Activated naive CD4-positive, alpha-beta T cell treated with anti-CD3 and anti-CD28 coated beads, Interleukin-2, amount 50 U/mL, for 72 hours (primary cell): ENCODE measurements around the gene DNER. TPM values are rescaled to one million over a fixed set of nuclear protein-coding genes. Genes with fewer than 3 reads are reported as not detected.
"Not testable (repeated sequence)": the region's sequence is repeated elsewhere in the genome, so short reads cannot be mapped to it uniquely, and the experiment has no call there.

Experiments
- ATAC-seq, 2 donors: fragments of 150-1000 bp; cut with Tn5 transposase; 2 replicates each; pipeline ENCODE4 v1.10.0; 2021; ENCODE audit warnings: mild to moderate bottlenecking in 2 of 2, moderate library complexity in 2 of 2
- DNase-seq, 2 donors: peaks; one replicate each; pipeline ENCODE4 v3.0.0; 2021 to 2022; ENCODE audit warnings: low spot score in 2 of 2
- H3K27ac Mint-ChIP-seq, 2 donors: one replicate each; pipeline ENCODE4 v1.8.0; 2022; ENCODE audit warnings: mild to moderate bottlenecking in 2 of 2, mixed read lengths in 2 of 2
- H3K36me3 Mint-ChIP-seq, 2 donors: one replicate each; pipeline ENCODE4 v1.8.0; 2022; ENCODE audit warnings: mixed read lengths in 2 of 2
- H3K9me3 Mint-ChIP-seq, 2 donors: one replicate each; pipeline ENCODE4 v1.8.0; 2022; ENCODE audit warnings: mixed read lengths in 2 of 2
- total RNA-seq, 2 donors: library from RNA; stranded (reverse); gene quantifications; one replicate each; pipeline ENCODE4 v1.2.3, GENCODE V29; 2022

Gene DNER
- total RNA-seq, 2 donors from 2014 or later, result not detected

DNA sequence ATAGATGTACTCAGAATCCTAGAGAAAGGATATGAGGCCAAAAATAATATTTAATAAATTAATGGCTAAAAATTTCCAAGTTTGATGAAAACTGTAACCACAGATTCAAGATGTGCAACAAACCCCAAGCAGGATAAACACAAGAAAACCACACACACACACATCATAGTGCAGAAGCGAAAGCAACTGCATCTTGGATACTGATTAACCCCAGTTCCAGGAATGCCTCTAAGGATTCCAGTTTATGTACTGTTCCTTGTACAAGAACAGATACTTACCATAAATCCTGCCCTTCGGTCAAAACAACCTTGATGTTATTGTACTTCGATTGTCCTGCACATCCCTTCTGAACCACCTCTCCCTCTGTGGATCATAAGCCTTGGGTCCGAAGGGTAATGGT is 320.4 kb downstream of the DNER start:
- DNase-seq, result no peak
- Mint-ChIP-seq H3K36me3 (no peaks in the 10 kb centered on the region), H3K27ac (no peak overlapping the region), H3K9me3 (peaks cover 5 to 8% of the 10 kb centered on the region in 2 donors)
- ATAC-seq, result no peak

DNA sequence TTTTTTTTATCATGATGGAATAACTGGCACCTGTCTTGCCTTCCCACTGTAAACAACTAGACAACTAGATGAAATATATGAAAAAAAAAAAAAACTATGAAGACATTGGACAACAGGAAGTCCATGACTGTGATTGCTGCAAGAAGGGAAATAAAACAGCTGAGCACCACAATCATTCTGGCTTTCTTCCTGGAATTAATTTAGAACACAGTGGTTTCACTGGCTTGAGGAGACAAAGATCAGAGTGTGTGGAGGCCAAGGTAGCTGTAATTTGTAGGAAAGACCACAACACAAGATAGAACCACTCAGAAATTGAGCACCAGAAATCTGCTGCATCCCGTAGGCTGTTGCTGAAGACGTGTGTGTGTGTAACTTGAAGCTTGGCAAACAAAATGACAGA is 322.2 kb downstream of the DNER start:
- peaks cover 6 to 8% of the 10 kb centered on the region in 2 donors for H3K9me3 Mint-ChIP-seq

DNA sequence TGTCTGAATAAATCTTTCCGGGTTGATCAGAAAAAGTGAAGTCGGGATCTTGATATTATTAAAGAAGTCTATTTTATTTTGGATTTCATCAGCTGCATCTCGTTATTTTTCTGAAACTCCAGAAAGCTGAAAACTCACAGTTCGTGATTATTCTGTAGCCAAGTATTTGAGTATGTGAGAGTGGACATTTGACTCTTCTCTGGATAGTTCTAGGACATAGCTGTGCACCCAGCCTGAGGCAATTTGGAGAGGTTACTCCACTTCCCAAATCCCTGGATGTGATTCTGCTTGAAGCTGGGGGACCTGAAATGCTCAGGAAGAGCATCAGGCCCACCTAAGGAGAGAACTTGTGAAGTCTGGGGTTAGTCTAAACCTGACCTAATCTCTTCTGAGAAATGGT is 325.6 kb downstream of the DNER start:
- peaks cover 15 to 23% of the 10 kb centered on the region in 2 donors for H3K9me3 Mint-ChIP-seq
- ATAC-seq (no peak), DNase-seq (no peak)
- H3K27ac Mint-ChIP-seq, result no peak overlapping the region
- peaks cover 11 to 18% of the 10 kb centered on the region in 2 donors for H3K36me3 Mint-ChIP-seq

More for the DNA sequence above, 322.2 kb downstream of the DNER start:
- no peak for DNase-seq
- Mint-ChIP-seq H3K27ac (no peak overlapping the region), H3K36me3 (no peaks in the 10 kb centered on the region)
- ATAC-seq, result no peak

DNA sequence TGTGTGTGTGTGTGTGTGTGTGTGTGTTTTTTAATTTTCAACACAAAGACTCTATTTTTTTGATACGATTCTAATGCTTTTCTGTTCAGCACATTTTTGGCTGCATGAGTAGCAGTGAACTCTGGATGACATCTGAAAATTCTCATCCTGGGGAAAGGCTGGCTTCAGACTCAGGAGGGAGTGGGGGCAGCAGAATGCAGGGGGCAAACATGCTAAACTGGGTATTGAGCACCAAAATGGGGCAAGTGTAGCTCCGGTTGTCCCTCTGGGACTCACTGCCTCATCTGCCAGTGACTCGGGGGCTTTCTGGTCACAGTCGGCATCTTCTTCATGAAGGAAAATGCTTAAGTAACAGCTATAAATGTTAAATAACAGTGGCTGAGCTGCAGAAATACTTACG is 326.5 kb downstream of the DNER start:
- H3K9me3 Mint-ChIP-seq, result peaks cover 22 to 29% of the 10 kb centered on the region in 2 donors
- no peak for DNase-seq
- ATAC-seq, result no peak
- H3K27ac Mint-ChIP-seq, result no peak overlapping the region
- peaks cover 11 to 18% of the 10 kb centered on the region in 2 donors for H3K36me3 Mint-ChIP-seq

DNA sequence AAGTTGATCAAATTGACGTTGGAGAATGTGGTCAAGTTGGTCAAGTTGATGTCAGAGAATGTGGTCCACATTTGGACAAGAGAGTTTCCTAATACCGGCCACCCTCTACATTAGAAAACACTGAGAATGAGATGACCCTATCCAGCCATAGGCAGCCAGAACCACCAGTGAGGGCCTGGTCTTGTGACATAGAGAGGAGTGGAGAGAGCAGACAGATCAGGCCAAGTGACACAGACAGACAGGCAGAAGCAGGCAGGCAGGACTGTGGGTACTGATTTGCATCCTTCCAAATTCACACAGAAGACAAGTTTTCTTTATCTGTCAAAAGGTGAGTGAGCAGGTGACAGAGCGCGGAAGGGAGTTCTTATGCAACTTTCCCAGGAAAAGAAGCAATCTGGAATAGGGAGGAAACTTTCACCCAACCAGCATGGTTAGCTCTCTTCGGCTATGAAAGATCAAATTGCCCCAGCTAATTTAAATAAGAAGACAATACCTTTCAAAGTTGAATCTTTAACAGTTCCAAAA is 334.2 kb downstream of the DNER start:
- ATAC-seq, result no peak
- H3K36me3 Mint-ChIP-seq, result peaks cover 4 to 20% of the 10 kb centered on the region in 2 donors
- DNase-seq, result no peak
- H3K9me3 Mint-ChIP-seq, result peaks cover 30 to 33% of the 10 kb centered on the region in 2 donors
- H3K27ac Mint-ChIP-seq, result no peak overlapping the region

GRCh38 chr2:229378386-229378785 is 336.0 kb downstream of the DNER start:
- DNase-seq, result no peak
- peaks cover 0 to 6% of the 10 kb centered on the region in 2 donors for H3K36me3 Mint-ChIP-seq
- no peak overlapping the region for H3K27ac Mint-ChIP-seq
- H3K9me3 Mint-ChIP-seq, result peaks cover 15 to 24% of the 10 kb centered on the region in 2 donors
- no peak for ATAC-seq

DNA sequence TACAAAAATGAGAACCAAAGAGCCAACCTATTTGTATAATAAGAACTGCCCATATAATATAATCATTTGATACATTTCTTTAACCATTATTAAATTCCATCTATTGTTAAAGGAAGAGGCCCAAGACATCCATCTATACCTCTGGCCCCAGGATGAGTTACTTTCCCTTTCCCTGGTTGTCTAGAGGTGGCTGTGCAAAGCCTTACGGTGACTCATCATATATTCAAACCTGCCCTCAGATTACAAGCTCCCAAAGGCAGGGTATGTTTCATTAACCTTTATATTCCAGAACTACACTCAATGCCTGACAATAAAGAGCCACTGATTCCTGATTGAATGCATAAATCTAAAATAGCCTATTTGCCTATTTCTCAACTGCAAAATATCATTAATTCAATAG is 337.5 kb downstream of the DNER start:
- DNase-seq, result no peak
- Mint-ChIP-seq H3K27ac (no peak overlapping the region), H3K36me3 (no peaks in the 10 kb centered on the region), H3K9me3 (peaks cover 7 to 15% of the 10 kb centered on the region in 2 donors)
- no peak for ATAC-seq

- Mint-ChIP-seq H3K27ac (no peak overlapping the region), H3K9me3 (peaks cover 8 to 16% of the 10 kb centered on the region in 2 donors), H3K36me3 (no peaks in the 10 kb centered on the region)
- no peak for DNase-seq
- no peak for ATAC-seq
Observed at GRCh38 chr2:229375251-229375650, 339.1 kb downstream of the DNER start.

DNA sequence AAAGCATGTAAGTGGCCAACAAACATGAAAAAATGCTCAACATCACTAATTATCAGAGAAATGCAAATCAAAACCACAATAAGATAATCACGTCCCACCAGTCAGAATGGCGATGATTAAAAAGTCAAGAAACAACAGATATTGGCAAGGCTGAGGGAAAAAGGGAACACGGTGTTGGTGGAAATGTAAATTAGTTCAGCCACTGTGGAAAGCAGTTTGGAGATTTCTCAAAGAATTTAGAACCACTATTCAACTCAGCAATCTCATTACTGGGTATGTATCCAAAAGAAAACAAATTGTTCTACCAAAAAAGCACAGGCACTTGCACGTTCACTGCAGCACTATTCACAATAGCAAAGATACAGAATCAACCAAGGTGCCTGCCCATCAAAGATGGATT is 341.0 kb downstream of the DNER start:
- H3K9me3 Mint-ChIP-seq, result peaks cover 10 to 12% of the 10 kb centered on the region in 2 donors
- not testable (repeated sequence) for H3K36me3 Mint-ChIP-seq, ATAC-seq, H3K27ac Mint-ChIP-seq, DNase-seq

DNA sequence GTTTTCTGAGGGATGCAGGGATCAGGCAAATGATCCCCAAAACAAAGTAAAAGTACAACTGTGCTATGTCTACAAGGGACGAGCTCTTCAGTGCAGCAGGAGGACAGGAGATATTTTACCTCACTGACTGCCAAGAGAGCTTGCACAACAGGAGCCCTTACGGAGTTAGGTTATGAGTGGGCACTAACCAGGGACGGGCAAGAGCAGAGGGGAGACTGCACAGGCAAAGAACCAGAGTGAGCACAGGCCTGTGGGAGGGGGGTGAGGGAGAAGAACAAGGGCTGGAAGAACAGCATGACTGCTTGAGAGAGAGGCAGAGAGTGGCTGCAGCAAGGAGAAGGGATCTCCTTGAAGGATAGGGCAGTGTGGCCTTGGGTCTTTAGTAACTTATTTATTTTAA is 342.1 kb downstream of the DNER start:
- ATAC-seq (no peak), DNase-seq (no peak)
- no peaks in the 10 kb centered on the region for H3K36me3 Mint-ChIP-seq
- H3K27ac Mint-ChIP-seq, result no peak overlapping the region
- peaks cover 4 to 10% of the 10 kb centered on the region in 2 donors for H3K9me3 Mint-ChIP-seq

GRCh38 chr2:229371086-229371485 is 343.3 kb downstream of the DNER start:
- Mint-ChIP-seq H3K36me3 (no peaks in the 10 kb centered on the region), H3K9me3 (peaks cover 4 to 10% of the 10 kb centered on the region in 2 donors), H3K27ac (no peak overlapping the region)
- no peak for DNase-seq
- no peak for ATAC-seq

GRCh38 chr2:229370509-229370908 is 343.8 kb downstream of the DNER start:
- no peaks in the 10 kb centered on the region for H3K36me3 Mint-ChIP-seq
- DNase-seq (no peak), ATAC-seq (no peak)
- no peak overlapping the region for H3K27ac Mint-ChIP-seq
- H3K9me3 Mint-ChIP-seq, result peaks cover 4 to 10% of the 10 kb centered on the region in 2 donors

- Mint-ChIP-seq H3K27ac (no peak overlapping the region), H3K9me3 (no peaks in the 10 kb centered on the region), H3K36me3 (no peaks in the 10 kb centered on the region)
- no peak for ATAC-seq
- DNase-seq, result no peak
Observed at GRCh38 chr2:229363185-229363814, 351.1 kb downstream of the DNER start.

DNA sequence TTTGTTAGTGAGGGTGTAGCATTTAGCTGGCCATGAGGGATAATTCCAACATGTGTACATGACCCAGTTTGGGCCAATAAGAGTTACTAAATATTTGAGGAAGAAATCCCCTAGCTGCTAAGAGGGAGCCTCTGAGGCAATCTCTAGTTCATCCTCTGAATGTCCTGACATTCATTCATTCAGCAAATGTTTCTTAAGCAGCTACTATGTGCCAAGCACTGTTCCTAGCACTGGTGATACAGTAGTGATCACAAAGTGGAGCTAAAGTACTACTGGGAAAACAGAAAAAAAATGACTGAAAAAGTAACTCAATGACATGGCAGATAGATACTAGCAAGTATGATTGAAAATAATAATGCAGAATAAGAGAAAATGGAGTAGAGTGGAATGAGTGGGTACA is 363.5 kb downstream of the DNER start:
- ATAC-seq (no peak), DNase-seq (no peak)
- H3K9me3 Mint-ChIP-seq, result peaks cover 10 to 23% of the 10 kb centered on the region in 2 donors
- H3K27ac Mint-ChIP-seq, result no peak overlapping the region
- H3K36me3 Mint-ChIP-seq, result no peaks in the 10 kb centered on the region

DNA sequence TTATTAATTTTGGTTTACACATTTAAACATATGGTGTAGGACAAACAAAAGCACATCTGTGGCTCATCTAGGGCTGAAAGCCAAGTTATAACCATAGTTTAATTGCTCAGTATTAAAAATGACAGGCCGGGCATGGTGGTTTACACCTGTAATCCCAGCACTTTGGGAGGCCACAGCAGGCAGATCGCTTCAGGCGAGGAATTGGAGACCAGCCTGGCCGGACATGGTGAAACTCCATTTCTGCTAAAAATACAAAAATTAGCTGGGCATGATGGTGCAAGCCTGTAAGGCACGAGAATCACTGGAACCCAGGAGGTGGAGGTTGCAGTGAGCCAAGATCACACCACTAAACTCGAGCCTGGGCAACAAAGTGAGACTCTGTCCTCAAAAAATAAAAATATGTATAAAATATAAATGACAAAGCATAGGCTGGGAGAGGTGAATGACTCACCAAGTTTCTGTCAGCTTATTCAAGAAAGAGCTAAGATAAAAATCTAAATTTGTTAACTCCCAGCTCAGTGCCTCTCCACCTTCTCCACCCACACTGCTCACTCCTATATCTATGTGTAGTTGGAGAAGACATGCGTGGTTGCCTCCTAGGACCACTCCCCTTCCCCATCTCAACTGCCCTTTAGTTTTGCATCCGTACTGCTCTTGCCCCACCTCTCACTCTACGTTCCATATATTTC is 364.1 kb downstream of the DNER start:
- no peak for ATAC-seq
- no peaks in the 10 kb centered on the region for H3K36me3 Mint-ChIP-seq
- peaks cover 10 to 23% of the 10 kb centered on the region in 2 donors for H3K9me3 Mint-ChIP-seq
- no peak for DNase-seq
- no peak overlapping the region for H3K27ac Mint-ChIP-seq

GRCh38 chr2:229348128-229348527 is 366.2 kb downstream of the DNER start:
- peaks cover 9 to 18% of the 10 kb centered on the region in 2 donors for H3K9me3 Mint-ChIP-seq
- ATAC-seq (no peak), DNase-seq (no peak)
- H3K27ac Mint-ChIP-seq, result no peak overlapping the region
- H3K36me3 Mint-ChIP-seq, result no peaks in the 10 kb centered on the region

- DNase-seq (no peak), ATAC-seq (no peak)
- H3K9me3 Mint-ChIP-seq, result peaks cover 6 to 18% of the 10 kb centered on the region in 2 donors
- H3K27ac Mint-ChIP-seq, result no peak overlapping the region
- no peaks in the 10 kb centered on the region for H3K36me3 Mint-ChIP-seq
Observed at GRCh38 chr2:229346816-229347540, 367.4 kb downstream of the DNER start.
